Mucosa of descending colon (tissue), 3 donors: ENCODE measurements around the gene FNDC3A. TPM values are rescaled to one million over a fixed set of nuclear protein-coding genes. Genes with fewer than 3 reads are reported as not detected.

ENCODE experiments used
- ATAC-seq: fragments of 200-7000 bp; cut with Tn5 transposase; one replicate; pipeline ENCODE4 v1.9.1; 2020; ENCODE audit warnings: mild to moderate bottlenecking, moderate library complexity
- DNase-seq, 3 donors: peaks; one replicate each; pipeline ENCODE4 v3.0.0-alpha.2; 2020
- H3K36me3 ChIP-seq: fragments of 200-600 bp; one replicate; pipeline ENCODE4 v1.8.0; 2021; ENCODE audit warnings: low read depth, mild to moderate bottlenecking
- H3K4me1 ChIP-seq: fragments of 200-600 bp; one replicate; pipeline ENCODE4 v1.8.0; 2021; ENCODE audit warnings: low read depth, mild to moderate bottlenecking
- H3K4me3 ChIP-seq: fragments of 200-600 bp; one replicate; pipeline ENCODE4 v1.8.0; 2021; ENCODE audit warnings: mild to moderate bottlenecking
- H3K9me3 ChIP-seq: fragments of 200-600 bp; one replicate; pipeline ENCODE4 v1.8.0; 2021; ENCODE audit warnings: mild to moderate bottlenecking
- intact Hi-C, 2 donors: fragments of 100-400 bp; cut with DNase I in 1 of 2; cut with micrococcal nuclease in 1 of 2; formaldehyde crosslinking; loops; one replicate each; pipeline versions ENCODE4 v1.11.0 to v1.11.1; 2022; cut with DNase I, micrococcal nuclease
- total RNA-seq, 3 donors: library from RNA; stranded (reverse); fragmentation: NEBNext Ultra II Directional in 2 of 3; extraction: Animal tissue kit (Norgen Biotek cat#: 25700) in 2 of 3; gene quantifications; one replicate each; pipeline versions ENCODE4 v1.2.1 to v1.2.4, GENCODE V29; 2021 to 2023
- TF ChIP-seq, protein P1 (sequence below): fragments of 200-600 bp; IDR thresholded peaks from one replicate; pipeline ENCODE4 v1.8.0; 2022; ENCODE audit warnings: antibody characterized with exemption, mild to moderate bottlenecking
- donor health status: DM: no; HTN: no; CAD: no; lungs with moderate emphysema.
- donor health status: DM: no; HTN: no; CAD: no.
- donor health status: DM: no; HTN: yes; CAD: no.

The FNDC3A gene
- total RNA-seq, 3 donors from 2014 or later, result 46.6 to 63.6 (median 47.3) TPM

DNA sequence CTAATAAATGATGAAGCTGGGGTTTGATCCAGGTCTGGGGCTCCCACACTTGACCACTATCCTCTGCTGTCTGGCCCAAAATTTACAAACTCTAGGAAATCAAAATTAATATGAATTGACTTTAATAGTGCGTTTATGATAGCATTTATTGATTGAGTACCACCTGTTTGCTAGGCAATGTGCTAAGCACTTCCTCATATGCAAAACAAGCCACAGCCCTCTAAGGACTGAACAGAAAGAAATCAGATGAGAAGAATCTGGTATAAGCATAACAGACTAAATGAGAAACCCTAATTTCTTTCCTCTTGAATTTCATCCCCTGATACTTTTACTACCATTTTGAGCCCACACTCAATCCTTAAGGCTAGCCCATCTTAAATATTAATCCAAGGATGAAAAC is 237.8 kb downstream of the FNDC3A start:
- ATAC-seq, result no peak

DNA sequence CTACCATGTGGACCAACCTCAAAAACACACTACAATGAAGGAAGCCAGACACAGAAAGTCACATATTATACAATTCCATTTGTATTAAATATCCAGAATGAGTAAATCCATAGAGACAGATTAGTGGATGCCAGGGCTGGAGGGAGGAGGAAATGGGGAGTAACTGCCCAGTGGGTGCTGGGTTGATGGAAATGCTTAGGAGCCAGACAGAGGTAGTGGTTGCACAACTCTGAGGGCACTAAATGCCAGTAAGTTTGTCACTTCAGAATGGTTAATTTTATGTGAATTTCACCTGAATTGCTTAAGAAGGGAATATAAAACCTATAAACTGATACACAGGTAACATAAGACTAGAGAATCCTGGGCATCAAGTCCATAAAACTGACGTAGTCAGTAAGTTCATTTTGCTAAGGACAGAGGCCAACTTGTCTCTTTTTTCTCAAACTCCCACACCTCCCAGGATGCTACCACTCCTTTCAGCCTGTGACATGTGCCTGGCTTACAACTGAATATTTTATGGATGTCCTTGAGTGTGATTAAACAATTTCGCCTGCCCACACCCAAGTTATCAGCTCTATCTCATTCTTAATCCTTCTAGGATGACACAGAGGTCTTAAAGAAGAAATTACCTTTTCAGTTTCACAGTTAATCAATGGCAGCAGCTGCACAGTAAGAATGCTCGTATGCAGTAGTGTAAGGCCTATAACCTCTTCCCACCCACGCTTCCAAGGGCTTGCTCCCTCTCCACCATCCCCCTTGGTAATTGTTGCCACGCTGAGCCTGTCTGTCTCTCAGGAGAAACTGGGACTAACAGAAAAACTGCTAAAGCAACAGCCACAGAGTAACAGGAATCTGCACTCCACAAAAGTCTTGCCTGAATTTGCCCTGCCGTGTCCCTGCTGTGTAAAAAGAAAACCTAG is 238.5 kb downstream of the FNDC3A start:
- Histone ChIP-seq H3K9me3 (no peaks in the 10 kb centered on the region), H3K4me3 (no peak overlapping the region), H3K4me1 (peaks cover 6% of the 10 kb centered on the region), H3K36me3 (no peaks in the 10 kb centered on the region)
- no peak for DNase-seq
- intact Hi-C loops, result no loop called here
- TF ChIP-seq, protein P1, sequence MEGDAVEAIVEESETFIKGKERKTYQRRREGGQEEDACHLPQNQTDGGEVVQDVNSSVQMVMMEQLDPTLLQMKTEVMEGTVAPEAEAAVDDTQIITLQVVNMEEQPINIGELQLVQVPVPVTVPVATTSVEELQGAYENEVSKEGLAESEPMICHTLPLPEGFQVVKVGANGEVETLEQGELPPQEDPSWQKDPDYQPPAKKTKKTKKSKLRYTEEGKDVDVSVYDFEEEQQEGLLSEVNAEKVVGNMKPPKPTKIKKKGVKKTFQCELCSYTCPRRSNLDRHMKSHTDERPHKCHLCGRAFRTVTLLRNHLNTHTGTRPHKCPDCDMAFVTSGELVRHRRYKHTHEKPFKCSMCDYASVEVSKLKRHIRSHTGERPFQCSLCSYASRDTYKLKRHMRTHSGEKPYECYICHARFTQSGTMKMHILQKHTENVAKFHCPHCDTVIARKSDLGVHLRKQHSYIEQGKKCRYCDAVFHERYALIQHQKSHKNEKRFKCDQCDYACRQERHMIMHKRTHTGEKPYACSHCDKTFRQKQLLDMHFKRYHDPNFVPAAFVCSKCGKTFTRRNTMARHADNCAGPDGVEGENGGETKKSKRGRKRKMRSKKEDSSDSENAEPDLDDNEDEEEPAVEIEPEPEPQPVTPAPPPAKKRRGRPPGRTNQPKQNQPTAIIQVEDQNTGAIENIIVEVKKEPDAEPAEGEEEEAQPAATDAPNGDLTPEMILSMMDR, result no peak
- peak; percentile 53 for ATAC-seq

More for the DNA sequence above, 237.8 kb downstream of the FNDC3A start:
- H3K36me3 ChIP-seq, result no peaks in the 10 kb centered on the region
- H3K4me3 ChIP-seq, result no peak overlapping the region
- TF ChIP-seq, protein P1, result no peak
- intact Hi-C loops, result no loop called here
- H3K4me1 ChIP-seq, result peaks cover 6% of the 10 kb centered on the region
- DNase-seq, result no peak
- H3K9me3 ChIP-seq, result no peaks in the 10 kb centered on the region

DNA sequence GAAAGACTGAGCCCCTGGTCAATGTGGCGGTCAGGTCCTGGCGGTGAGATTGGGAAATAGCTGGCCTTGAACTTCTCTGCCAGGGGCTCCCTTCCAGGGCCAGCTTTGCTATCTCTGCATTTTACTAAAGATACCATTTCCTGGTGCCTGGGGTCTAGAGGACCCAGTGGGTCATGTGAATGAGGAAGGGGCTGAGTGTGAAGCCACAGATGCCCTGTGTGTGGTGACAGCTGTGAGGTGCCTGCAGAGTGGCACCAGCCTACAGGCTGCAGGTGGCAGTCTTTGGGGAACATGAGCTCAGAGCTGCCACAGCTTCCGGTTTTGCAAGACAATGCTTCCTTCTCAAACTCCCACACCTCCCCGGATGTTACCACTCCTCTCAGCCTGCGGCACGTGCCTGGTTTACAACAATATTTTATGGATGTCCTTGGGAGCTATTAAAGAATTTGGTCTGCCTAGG is 239.2 kb downstream of the FNDC3A start:
- ATAC-seq (peak; percentile 91), DNase-seq (peak; percentile 49 to 71 (median 52))
- no peaks in the 10 kb centered on the region for H3K9me3 ChIP-seq
- H3K36me3 ChIP-seq, result no peaks in the 10 kb centered on the region
- no peak overlapping the region for H3K4me3 ChIP-seq
- intact Hi-C loops, result no loop called here
- TF ChIP-seq, protein P1, result no peak
- peaks cover 6% of the 10 kb centered on the region for H3K4me1 ChIP-seq

DNA sequence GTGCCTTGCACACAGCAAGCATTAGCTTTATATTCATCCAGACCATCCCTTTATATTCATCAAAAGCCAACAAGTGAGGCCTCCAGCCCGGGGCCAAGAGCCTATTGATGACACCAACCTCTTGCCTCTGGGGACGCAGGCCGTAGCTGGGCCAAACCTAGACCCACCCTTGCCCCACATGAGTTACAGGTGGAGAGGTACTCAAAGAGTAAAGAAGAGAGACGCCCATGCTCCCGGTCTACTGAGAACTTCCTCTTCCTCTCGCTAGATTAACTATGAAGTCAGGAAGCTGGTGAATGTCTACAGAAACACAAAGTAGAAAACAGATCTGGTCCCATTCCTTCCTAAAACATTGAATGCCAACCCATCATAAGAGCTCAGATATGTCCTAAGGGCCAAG is 240.6 kb downstream of the FNDC3A start:
- ATAC-seq, result no peak

DNA sequence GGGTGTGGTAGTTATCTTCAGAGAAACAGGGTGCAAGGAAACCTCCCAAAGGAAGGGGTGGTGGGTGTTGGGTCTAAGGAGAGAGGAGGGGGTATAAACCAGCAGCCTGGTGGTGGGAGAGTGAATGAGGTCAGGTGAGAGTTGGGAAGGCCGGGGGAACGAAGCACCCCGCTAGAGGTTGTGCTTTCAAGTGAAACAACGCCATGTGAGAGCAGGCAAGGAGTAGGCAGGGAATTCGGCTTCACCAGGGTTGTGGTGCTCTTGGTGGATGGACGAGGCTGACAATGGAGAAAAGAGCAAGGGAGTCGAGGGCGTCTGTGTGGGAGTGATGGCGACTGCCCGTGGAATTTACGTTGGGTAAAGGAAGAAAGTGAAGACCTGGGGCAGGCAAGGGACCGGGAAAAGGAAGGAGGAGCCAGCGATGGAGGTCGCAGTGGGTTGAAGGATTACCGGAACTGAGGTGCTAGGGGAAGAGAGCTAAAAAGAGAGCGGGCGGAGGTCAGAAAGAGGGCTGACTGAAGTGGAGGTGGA is 242.3 kb downstream of the FNDC3A start:
- Histone ChIP-seq H3K4me3 (no peak overlapping the region), H3K4me1 (peaks cover 11% of the 10 kb centered on the region), H3K9me3 (no peaks in the 10 kb centered on the region), H3K36me3 (no peaks in the 10 kb centered on the region)
- TF ChIP-seq, protein P1, result no peak
- intact Hi-C loops, result no loop called here
- DNase-seq (no peak), ATAC-seq (no peak)

More for the DNA sequence above, 240.6 kb downstream of the FNDC3A start:
- intact Hi-C loops, result no loop called here
- TF ChIP-seq, protein P1, result no peak
- H3K9me3 ChIP-seq, result no peaks in the 10 kb centered on the region
- H3K4me1 ChIP-seq, result peaks cover 11% of the 10 kb centered on the region
- no peak overlapping the region for H3K4me3 ChIP-seq
- H3K36me3 ChIP-seq, result no peaks in the 10 kb centered on the region
- DNase-seq, result no peak
